ENCODE measurements around the gene ARID1B. TPM values are rescaled to one million over a fixed set of nuclear protein-coding genes. Genes with fewer than 3 reads are reported as not detected.

Gene ARID1B
- total and polyA plus RNA-seq, 10 of the 15 experiments (the other 5 are each of a cell fraction or from before 2014, with no cell fraction given): 24.7 to 133 (median 54.6) TPM

DNA sequence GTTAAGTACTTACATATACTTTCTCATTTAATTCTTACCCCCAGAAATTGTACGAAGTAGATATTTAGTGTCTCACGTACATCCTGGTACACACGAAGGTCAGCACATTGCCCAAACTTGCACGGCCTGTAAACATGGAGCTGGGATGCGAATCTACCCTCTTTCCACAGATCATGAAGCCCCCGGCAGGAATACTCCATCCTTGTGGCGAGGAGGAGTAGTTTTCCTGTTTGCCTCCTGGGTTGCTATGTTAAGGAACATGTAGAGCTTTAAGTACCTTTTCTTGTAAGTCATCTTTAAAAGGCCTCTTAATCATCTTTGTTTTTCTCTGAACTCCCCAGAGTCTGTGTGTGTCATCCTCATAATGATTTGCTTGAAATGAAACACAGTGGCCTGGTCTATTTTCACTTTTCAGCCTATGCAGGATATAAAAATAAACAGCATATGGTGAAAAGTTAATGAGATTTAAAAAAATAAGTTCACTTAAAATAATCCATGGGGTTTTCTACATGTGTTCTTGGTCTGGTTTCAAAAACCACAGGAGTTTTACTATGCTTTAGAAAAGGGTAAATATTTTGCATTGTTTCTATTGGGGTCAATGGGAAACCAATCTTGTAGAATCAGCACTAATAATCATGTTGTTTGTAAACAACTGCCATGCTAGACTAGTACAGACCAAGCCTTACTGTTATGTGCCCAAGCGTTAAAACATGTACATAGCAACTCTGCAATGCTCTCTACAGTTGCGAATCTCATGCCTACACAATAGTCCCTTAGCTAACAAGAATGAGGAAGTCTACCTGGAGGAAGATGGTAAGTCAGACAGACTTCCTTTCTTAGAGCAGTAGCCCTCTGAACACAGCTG, 9.3 kb upstream of the ARID1B start (continued):
- no peak for TF ChIP-seq E2F8 (IDR thresholded peaks at IDR 0.05; ENCODE audit: low read depth, partially characterized antibody)
- TF ChIP-seq CHD4 (IDR thresholded peaks at IDR 0.05): no peak
- peak; percentile 44; the same call in 1 of the 2 replicates for TF ChIP-seq MTA3 (IDR thresholded peaks at IDR 0.05; ENCODE audit: borderline replicate concordance, low read length)
- TF ChIP-seq SREBF1 (IDR thresholded peaks at IDR 0.05; ENCODE audit: low read length): no peak
- no peak for TF ChIP-seq LARP7 (IDR thresholded peaks at IDR 0.05)
- TF ChIP-seq NFYA (IDR thresholded peaks at IDR 0.05; ENCODE audit: borderline replicate concordance, low read depth, low read length): no peak
- no peak for TF ChIP-seq RELA (IDR thresholded peaks at IDR 0.05; ENCODE audit: borderline replicate concordance, partially characterized antibody)
- TF ChIP-seq POU2F2 (IDR thresholded peaks at IDR 0.05; ENCODE audit: borderline replicate concordance, low read depth, low read length): no peak
- no peak for TF ChIP-seq PRDM15 (CRISPR knock-in tag; IDR thresholded peaks at IDR 0.05)
- no peak for TF ChIP-seq TAF1 (IDR thresholded peaks at IDR 0.05; ENCODE audit: borderline replicate concordance, low read depth, low read length)
- no peak for TF ChIP-seq SMARCA5 (IDR thresholded peaks at IDR 0.05)
- TF ChIP-seq, protein P1, sequence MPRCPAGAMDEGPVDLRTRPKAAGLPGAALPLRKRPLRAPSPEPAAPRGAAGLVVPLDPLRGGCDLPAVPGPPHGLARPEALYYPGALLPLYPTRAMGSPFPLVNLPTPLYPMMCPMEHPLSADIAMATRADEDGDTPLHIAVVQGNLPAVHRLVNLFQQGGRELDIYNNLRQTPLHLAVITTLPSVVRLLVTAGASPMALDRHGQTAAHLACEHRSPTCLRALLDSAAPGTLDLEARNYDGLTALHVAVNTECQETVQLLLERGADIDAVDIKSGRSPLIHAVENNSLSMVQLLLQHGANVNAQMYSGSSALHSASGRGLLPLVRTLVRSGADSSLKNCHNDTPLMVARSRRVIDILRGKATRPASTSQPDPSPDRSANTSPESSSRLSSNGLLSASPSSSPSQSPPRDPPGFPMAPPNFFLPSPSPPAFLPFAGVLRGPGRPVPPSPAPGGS (IDR thresholded peaks at IDR 0.05; ENCODE audit: borderline replicate concordance, insufficient read depth, low read depth, low read length, poor library complexity, severe bottlenecking): peak; percentile 7
- 0 out of 2 replicates have a peak, but pooled peaks have one; percentile 15 for TF ChIP-seq RAD21 (IDR thresholded peaks at IDR 0.05; ENCODE audit: insufficient read depth, low read depth, low read length)
- peak; percentile 31; the same call in 1 of the 2 replicates for TF ChIP-seq JUNB (IDR thresholded peaks at IDR 0.05)
- TF ChIP-seq STAT3 (IDR thresholded peaks at IDR 0.05; ENCODE audit: low read depth, low read length): no peak
- no peak for TF ChIP-seq POLR2AphosphoS5 (IDR thresholded peaks at IDR 0.05; ENCODE audit: low read length)
- peak; percentile 35; the same call in 1 of the 2 replicates for TF ChIP-seq ATF2 (IDR thresholded peaks at IDR 0.05; ENCODE audit: low read length)
- TF ChIP-seq HCFC1 (IDR thresholded peaks at IDR 0.05; ENCODE audit: low read length): no peak

Data from GM12878 (cell line).